Subcutaneous preadipocyte (primary cell): ENCODE results near the gene AP3B1. TPM values are rescaled to one million over a fixed set of nuclear protein-coding genes. Genes with fewer than 3 reads are reported as not detected.

Experiments
- small RNA-seq: library from RNA; depleted of rRNA; stranded (forward); fragments of <200 nt; gene quantifications from one replicate; pipeline ENCODE3, GENCODE V24; 2012
- total RNA-seq: library from RNA; depleted of rRNA; stranded (reverse); fragments of >200 nt; gene quantifications from 2 replicates; pipeline ENCODE4 v1.2.3, GENCODE V29; 2012

Gene AP3B1
- total RNA-seq, result 52.9 and 56.9 TPM in 2 replicates

DNA sequence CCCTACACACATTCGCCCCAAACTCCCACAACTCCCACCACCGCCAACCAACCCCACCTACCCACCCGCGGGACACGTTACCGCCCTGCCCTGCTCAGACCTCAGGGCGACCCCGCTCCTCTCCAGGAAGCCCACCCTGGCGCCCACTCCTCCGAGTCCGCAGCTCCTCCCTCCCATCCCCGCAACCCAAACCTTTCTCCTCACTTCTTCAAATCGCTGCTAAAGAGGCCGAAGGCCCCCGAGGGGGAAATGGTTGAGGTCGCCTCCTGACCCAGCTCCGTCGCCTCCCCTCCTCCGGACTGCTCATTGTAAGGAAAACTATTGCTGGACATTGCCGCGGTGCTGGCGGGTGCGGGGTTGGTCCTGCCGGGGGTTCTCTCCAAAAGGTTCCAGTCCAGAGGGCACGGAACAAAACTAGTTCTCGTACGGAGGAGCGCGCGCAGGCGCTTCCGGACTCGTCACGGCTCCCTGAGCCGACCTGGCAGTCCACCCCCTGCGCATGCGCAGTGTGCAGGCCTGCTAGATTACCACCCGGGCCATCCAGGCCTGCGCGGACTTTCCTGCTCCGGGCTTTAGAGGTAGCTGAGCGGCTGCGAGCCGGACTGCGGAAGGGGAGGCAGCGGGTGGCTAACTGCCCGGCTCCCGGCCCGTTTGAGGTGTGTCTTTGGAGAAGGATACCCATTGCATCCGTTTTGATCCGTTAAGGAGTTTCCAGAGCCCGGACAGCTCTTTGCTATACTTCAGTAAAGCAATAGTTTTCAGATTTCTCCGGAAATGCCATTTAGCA, at the start of gene AP3B1:
Gene AP3B1, minus strand, starts transcription at position 451 of the 787 bp plus-strand sequence. Its CDS starts 119 bp downstream, at position 332.

Small RNAs within 50 kb of the gene (small RNA-seq; reads per million reads assigned to genes)
- gene RF00019 (not detected), gene RNU6-183P (not detected)

Other genes with a start within 250 kb of the AP3B1 start
- 40.4 and 42.0 TPM in 2 replicates for gene SCAMP1, start 65.9 kb upstream of the AP3B1 start, total RNA-seq